Measurements from ENCODE around the gene BBOF1. TPM values are rescaled to one million over a fixed set of nuclear protein-coding genes. Genes with fewer than 3 reads are reported as not detected.
A peak's percentile ranks its signal among the peaks of the same experiment; 100 is the strongest.

The BBOF1 gene
- total and polyA plus RNA-seq, 9 of the 15 experiments (the other 6 are each of a cell fraction or from before 2014, with no cell fraction given) = 1.3 to 4.9 (median 4.2) TPM

- TF ChIP-seq ZNF395 (CRISPR knock-in tag; IDR thresholded peaks at IDR 0.05) = no peak; the same call in none of the 2 replicates
- TF ChIP-seq ZNF41 (CRISPR knock-in tag; conservative IDR thresholded peaks at IDR 0.05) = no peak
- TF ChIP-seq SRSF1 (IDR thresholded peaks at IDR 0.05; ENCODE audit: low read depth, low read length) = no peak
- no peak for TF ChIP-seq KAT8 (IDR thresholded peaks at IDR 0.05; ENCODE audit: low read depth)
- TF ChIP-seq ZSCAN29 (IDR thresholded peaks at IDR 0.05) = no peak
- no peak for TF ChIP-seq CBX3 (IDR thresholded peaks at IDR 0.05; ENCODE audit: borderline replicate concordance in 1 of 2, low read length in 2 of 2)
- TF ChIP-seq RAD51 (IDR thresholded peaks at IDR 0.05; ENCODE audit: borderline replicate concordance, low read depth) = peak; percentile 99
- no peak for TF ChIP-seq NCOR1 (IDR thresholded peaks at IDR 0.05)
- no peak for TF ChIP-seq RHOXF2B (CRISPR knock-in tag; conservative IDR thresholded peaks at IDR 0.05)
- no peak for TF ChIP-seq ZNF551 (CRISPR knock-in tag; IDR thresholded peaks at IDR 0.05)
- TF ChIP-seq ZNF133 (CRISPR knock-in tag; IDR thresholded peaks at IDR 0.05) = no peak
- no peak for TF ChIP-seq MLX (CRISPR knock-in tag; conservative IDR thresholded peaks at IDR 0.05)
- peak; percentile 70 to 95; a peak in 3 of 4 replicates for TF ChIP-seq FOXA3 (CRISPR knock-in tag; conservative IDR thresholded peaks at IDR 0.05 in 1 of 2, IDR thresholded peaks at IDR 0.05 in 1 of 2)
- TF ChIP-seq CHAMP1 (IDR thresholded peaks at IDR 0.05) = no peak
- TF ChIP-seq CAMTA2 (CRISPR knock-in tag; conservative IDR thresholded peaks at IDR 0.05) = no peak
- peak; percentile 93 for TF ChIP-seq ATF7 (IDR thresholded peaks at IDR 0.05)
- TF ChIP-seq ZNF830 (CRISPR knock-in tag; IDR thresholded peaks at IDR 0.05) = no peak
- no peak for TF ChIP-seq CBX1 (IDR thresholded peaks at IDR 0.05; ENCODE audit: low read depth)
- no peak for TF ChIP-seq PTTG1 (tag; IDR thresholded peaks at IDR 0.05; ENCODE audit: low read depth)
- TF ChIP-seq NCOA6 (IDR thresholded peaks at IDR 0.05) = no peak
- TF ChIP-seq POLR2AphosphoS2 (IDR thresholded peaks at IDR 0.05; ENCODE audit: low read length) = no peak
- TF ChIP-seq PYGO2 (tag; IDR thresholded peaks at IDR 0.05) = no peak
- TF ChIP-seq MIER1 (IDR thresholded peaks at IDR 0.05; ENCODE audit: low read depth) = no peak
- no peak for TF ChIP-seq ZNF584 (CRISPR knock-in tag; IDR thresholded peaks at IDR 0.05; ENCODE audit: low read depth)
- no peak for TF ChIP-seq ZNF239 (CRISPR knock-in tag; IDR thresholded peaks at IDR 0.05)
- no peak for TF ChIP-seq STAT5A (IDR thresholded peaks at IDR 0.05; ENCODE audit: borderline replicate concordance, low read length)
- no peak for TF ChIP-seq ZFP36 (IDR thresholded peaks at IDR 0.05; ENCODE audit: low read depth, low read length, partially characterized antibody)
- no peak for TF ChIP-seq NR3C1 (CRISPR knock-in tag; IDR thresholded peaks at IDR 0.05)
These were observed 65.3 kb downstream of the BBOF1 start, which contains the start of the genes ALDH6A1 and LIN52 (continued) for GRCh38 chr14:74084277-74085046.

All from K562 (cell line).